ENCODE results near the gene TLCD3A. TPM values are rescaled to one million over a fixed set of nuclear protein-coding genes. Genes with fewer than 3 reads are reported as not detected.

TLCD3A gene
- total and polyA plus RNA-seq, 9 of the 15 experiments (the other 6 are each of a cell fraction or from before 2014, with no cell fraction given), result 1.3 to 13.5 (median 7.3) TPM

- Histone ChIP-seq H4K20me1 (replicated peaks; ENCODE audit: control insufficient read depth, insufficient read depth, low read length) (no peaks in the 10 kb centered on the region), H2AFZ (ENCODE audit: low read depth, low read length) (no peak overlapping the region), H3K36me3 (ENCODE audit: control insufficient read depth, insufficient read depth, low read length) (peaks cover 12% of the 10 kb centered on the region; the same call in 2 of the 3 replicates), H3K79me2 (ENCODE audit: control insufficient read depth, insufficient read depth, low read length) (no peaks in the 10 kb centered on the region; the same call in 2 of the 3 replicates), H3K9me1 (ENCODE audit: control insufficient read depth, insufficient read depth, low read length) (no peaks in the 10 kb centered on the region), H3K9ac (ENCODE audit: insufficient read depth in 1 of 2, low read depth in 2 of 2, low read length in 2 of 2) (no peak overlapping the region), H3K4me1 (replicated peaks in 1 of 2; ENCODE audit: control insufficient read depth in 2 of 2, insufficient read depth in 2 of 2, low read length in 2 of 2) (no peaks in the 10 kb centered on the region), H3K27me3 (ENCODE audit: control insufficient read depth in 2 of 2, insufficient read depth in 2 of 2, low read length in 2 of 2) (no peaks in the 10 kb centered on the region), H3K4me2 (ENCODE audit: insufficient read depth, low read length) (no peak overlapping the region), H3K4me3 (no peak overlapping the region), H3K27ac (ENCODE audit: extremely low read depth, low read depth, low read length) (no peak overlapping the region), H3K9me3 (replicated peaks; ENCODE audit: control insufficient read depth, insufficient read depth, low read depth, low read length) (no peaks in the 10 kb centered on the region)
- no peak for DNase-seq (ENCODE audit: extremely low read depth in 1 of 4, low spot score in 3 of 4)
- in situ Hi-C loops (cut with MboI) (loop anchor here (5.0 kb wide), 1 partner anchor 292 kb away; a partner anchor contains a TSS), intact Hi-C loops (cut with micrococcal nuclease) (no loop called here)
- ChIA-PET POLR2A (interaction anchor here (0.6 to 1.1 kb wide), 5 partner anchors 10 to 293 kb away, joined by 3 read pairs; partner anchors contain the start of gene VPS53), CTCF (ENCODE audit: low intra/inter-chr PET ratio) (no interaction called here)
- 49% methylated on average over 4 of the region's 4 CpGs for WGBS (ENCODE audit: insufficient coverage, low coverage, missing lambda C conversion rate)
- TF ChIP-seq MITF (IDR thresholded peaks at IDR 0.05), result no peak
- TF ChIP-seq ZNF717 (CRISPR knock-in tag; IDR thresholded peaks at IDR 0.05), result no peak
- TF ChIP-seq ZBTB12 (CRISPR knock-in tag; IDR thresholded peaks at IDR 0.05), result no peak
- TF ChIP-seq SNIP1 (IDR thresholded peaks at IDR 0.05; ENCODE audit: low read depth), result no peak
- no peak for FAIRE-seq
- BruUV-seq (replicated peaks), result no TSS peak
- ATAC-seq, result no peak
These were observed 28.1 kb upstream of the TLCD3A start for GRCh38 chr17:704111-704864.

Measured in K562 (cell line).